Astrocyte (in vitro differentiated cells and primary cell): ENCODE data around the gene LEFTY1.

ENCODE experiments used
- CTCF ChIP-seq: IDR thresholded peaks from 2 replicates; pipeline ENCODE4 v1.5.1; 2011; ENCODE audit warnings: low read depth, mild to moderate bottlenecking, inconsistent platforms, low read length, moderate library complexity; ENCODE audit not compliant: insufficient read depth
- EZH2 ChIP-seq: IDR thresholded peaks from 2 replicates; pipeline ENCODE4 v1.6.1; 2012; ENCODE audit warnings: mild to moderate bottlenecking, low read length, inconsistent platforms; ENCODE audit not compliant: insufficient read depth

DNA sequence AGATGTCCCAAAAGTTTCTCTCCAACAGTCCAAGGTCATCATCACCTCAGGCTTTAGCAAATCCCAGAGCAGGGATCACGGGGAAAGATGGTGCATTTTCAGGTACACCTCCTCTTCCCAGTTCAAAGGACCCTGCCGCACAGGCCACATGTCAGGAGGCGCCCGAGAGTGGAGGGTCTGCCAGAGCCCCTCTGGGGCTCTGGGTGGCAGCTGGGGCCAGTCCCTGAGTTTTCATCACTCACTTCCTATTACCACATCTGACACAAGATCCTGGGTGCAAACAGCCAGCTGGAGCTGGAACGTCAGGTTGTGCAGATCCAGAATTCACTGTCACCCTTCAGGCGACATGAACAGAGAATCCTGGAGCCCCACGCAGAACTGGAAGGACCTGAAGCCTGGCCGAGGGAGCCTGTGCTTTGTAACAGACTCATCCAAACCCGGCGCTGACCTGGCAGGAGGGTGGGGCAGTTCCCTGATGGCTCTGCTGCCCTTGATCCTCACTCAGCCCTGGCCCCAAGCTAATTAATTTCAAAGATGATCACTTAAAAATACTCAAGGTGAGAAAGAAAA, 15.6 kb downstream of the LEFTY1 start:
- TF ChIP-seq EZH2 (no peak), CTCF (no peak)
